ENCODE data around the gene PPP2R2D.

- TF ChIP-seq POLR2A (IDR thresholded peaks at IDR 0.05): no peak
- TF ChIP-seq, protein P1, sequence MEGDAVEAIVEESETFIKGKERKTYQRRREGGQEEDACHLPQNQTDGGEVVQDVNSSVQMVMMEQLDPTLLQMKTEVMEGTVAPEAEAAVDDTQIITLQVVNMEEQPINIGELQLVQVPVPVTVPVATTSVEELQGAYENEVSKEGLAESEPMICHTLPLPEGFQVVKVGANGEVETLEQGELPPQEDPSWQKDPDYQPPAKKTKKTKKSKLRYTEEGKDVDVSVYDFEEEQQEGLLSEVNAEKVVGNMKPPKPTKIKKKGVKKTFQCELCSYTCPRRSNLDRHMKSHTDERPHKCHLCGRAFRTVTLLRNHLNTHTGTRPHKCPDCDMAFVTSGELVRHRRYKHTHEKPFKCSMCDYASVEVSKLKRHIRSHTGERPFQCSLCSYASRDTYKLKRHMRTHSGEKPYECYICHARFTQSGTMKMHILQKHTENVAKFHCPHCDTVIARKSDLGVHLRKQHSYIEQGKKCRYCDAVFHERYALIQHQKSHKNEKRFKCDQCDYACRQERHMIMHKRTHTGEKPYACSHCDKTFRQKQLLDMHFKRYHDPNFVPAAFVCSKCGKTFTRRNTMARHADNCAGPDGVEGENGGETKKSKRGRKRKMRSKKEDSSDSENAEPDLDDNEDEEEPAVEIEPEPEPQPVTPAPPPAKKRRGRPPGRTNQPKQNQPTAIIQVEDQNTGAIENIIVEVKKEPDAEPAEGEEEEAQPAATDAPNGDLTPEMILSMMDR (IDR thresholded peaks at IDR 0.05): no peak
Measured at GRCh38 chr10:131898713-131899112, 2.1 kb upstream of the PPP2R2D start.

All from right lobe of liver (tissue), 4 donors.